ENCODE results near the gene AKAP11. TPM values are rescaled to one million over a fixed set of nuclear protein-coding genes. Genes with fewer than 3 reads are reported as not detected.

AKAP11 gene
- polyA plus RNA-seq, 1 experiment: 29.8 TPM

DNA sequence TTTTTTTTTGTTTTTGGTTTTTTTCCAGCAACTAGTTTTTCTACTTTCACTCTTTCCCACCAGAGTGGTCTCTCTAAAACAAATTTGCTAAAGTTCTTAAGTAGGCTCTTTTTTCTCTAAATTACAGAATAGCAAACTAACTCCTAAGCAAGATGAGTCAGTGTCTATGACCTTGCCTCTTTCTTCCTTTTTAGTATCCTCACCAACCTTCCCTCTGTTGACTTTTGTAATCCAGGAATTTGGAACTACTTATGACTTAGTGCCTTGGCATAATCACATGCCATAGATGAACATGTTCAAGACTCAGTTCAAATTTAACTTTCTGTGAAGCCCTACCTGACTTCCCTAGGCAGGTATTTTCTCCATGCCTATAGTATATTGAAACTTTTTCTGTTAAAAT lies 32.3 kb upstream of the AKAP11 start:
- no peaks in the 10 kb centered on the region for H3K9me3 ChIP-seq (ENCODE audit: control insufficient read depth, insufficient read depth, low read length)
- H3K27ac ChIP-seq (ENCODE audit: low read depth, low read length): no peak overlapping the region
- no peaks in the 10 kb centered on the region for H3K27me3 ChIP-seq (ENCODE audit: control insufficient read depth, insufficient read depth, low read length)
- H3K4me3 ChIP-seq (ENCODE audit: low read depth, low read length): no peak overlapping the region
- ChIA-PET POLR2A (no interaction called here), CTCF (no interaction called here)
- TF ChIP-seq, protein P1, sequence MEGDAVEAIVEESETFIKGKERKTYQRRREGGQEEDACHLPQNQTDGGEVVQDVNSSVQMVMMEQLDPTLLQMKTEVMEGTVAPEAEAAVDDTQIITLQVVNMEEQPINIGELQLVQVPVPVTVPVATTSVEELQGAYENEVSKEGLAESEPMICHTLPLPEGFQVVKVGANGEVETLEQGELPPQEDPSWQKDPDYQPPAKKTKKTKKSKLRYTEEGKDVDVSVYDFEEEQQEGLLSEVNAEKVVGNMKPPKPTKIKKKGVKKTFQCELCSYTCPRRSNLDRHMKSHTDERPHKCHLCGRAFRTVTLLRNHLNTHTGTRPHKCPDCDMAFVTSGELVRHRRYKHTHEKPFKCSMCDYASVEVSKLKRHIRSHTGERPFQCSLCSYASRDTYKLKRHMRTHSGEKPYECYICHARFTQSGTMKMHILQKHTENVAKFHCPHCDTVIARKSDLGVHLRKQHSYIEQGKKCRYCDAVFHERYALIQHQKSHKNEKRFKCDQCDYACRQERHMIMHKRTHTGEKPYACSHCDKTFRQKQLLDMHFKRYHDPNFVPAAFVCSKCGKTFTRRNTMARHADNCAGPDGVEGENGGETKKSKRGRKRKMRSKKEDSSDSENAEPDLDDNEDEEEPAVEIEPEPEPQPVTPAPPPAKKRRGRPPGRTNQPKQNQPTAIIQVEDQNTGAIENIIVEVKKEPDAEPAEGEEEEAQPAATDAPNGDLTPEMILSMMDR (IDR thresholded peaks at IDR 0.05; ENCODE audit: low read depth, low read length): no peak
- no peak for DNase-seq (ENCODE audit: low read depth, low spot score)

DNA sequence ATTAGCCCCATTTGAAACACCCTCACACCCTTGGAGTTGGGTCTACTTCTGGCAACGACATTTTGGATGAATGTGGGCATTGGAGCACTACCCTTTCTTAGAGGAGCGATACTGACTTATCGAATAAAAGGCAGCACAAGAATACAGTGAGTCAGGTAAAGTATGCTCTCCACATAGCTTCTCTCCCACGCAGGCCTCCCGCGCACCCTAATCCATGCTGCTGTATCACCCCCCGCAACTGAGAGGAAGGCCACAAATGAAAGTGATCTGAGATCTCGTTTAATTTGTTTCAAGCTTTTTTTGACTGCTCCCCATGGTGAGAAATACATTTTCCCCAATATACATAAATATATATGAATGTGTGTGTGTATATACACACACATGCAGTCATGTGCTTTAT lies 25.4 kb upstream of the AKAP11 start:
- Histone ChIP-seq H3K27ac (ENCODE audit: low read depth, low read length) (no peak overlapping the region), H3K4me3 (ENCODE audit: low read depth, low read length) (no peak overlapping the region), H3K9me3 (ENCODE audit: control insufficient read depth, insufficient read depth, low read length) (no peaks in the 10 kb centered on the region), H3K27me3 (ENCODE audit: control insufficient read depth, insufficient read depth, low read length) (no peaks in the 10 kb centered on the region)
- CTCF ChIA-PET: no interaction called here
- TF ChIP-seq, protein P1 (IDR thresholded peaks at IDR 0.05; ENCODE audit: low read depth, low read length): no peak
- POLR2A ChIA-PET: no interaction called here
- DNase-seq (ENCODE audit: low read depth, low spot score): no peak

DNA sequence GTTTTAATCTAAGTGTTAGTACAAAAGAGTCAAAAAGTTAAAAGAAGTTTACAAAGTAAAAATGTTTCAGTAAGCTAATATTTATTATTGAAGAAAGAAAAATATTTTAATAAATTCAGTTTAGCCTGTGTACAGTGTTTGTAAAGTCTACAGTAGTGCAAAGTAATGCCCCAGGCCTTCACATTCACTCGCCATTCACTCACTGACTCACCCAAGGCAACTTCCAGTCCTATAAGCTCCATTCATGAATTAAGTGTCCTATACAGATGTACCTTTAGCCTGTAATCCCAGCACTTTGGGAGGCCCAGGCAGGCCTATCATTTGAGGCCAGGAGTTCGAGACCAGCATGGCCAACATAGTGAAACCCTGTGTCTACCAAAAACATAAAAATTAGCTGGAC lies 24.1 kb upstream of the AKAP11 start:
- CTCF ChIA-PET: no interaction called here
- no peak for DNase-seq (ENCODE audit: low read depth, low spot score)
- Histone ChIP-seq H3K27me3 (ENCODE audit: control insufficient read depth, insufficient read depth, low read length) (no peaks in the 10 kb centered on the region), H3K9me3 (ENCODE audit: control insufficient read depth, insufficient read depth, low read length) (no peaks in the 10 kb centered on the region), H3K27ac (ENCODE audit: low read depth, low read length) (no peak overlapping the region), H3K4me3 (ENCODE audit: low read depth, low read length) (no peak overlapping the region)
- TF ChIP-seq, protein P1 (IDR thresholded peaks at IDR 0.05; ENCODE audit: low read depth, low read length): no peak
- POLR2A ChIA-PET: no interaction called here

DNA sequence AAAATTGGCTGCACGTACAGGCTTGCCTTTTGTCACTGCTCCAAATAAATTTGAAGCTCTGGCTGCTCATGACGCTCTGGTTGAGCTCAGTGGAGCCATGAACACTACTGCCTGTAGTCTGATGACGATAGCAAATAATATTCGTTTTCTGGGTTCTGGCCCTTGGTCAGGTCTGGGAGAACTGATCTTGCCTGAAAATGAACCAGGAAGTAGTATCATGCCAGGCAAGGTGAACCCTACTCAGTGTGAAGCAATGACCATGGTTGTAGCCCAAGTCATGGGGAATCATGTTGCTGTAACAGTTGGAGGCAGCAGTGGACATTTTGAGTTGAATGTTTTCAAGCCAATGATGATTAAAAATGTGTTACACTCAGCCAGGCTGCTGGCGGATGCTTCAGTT lies 16.1 kb upstream of the AKAP11 start:
- CTCF ChIA-PET: no interaction called here
- Histone ChIP-seq H3K9me3 (ENCODE audit: control insufficient read depth, insufficient read depth, low read length) (no peaks in the 10 kb centered on the region), H3K27me3 (ENCODE audit: control insufficient read depth, insufficient read depth, low read length) (no peaks in the 10 kb centered on the region), H3K27ac (ENCODE audit: low read depth, low read length) (no peak overlapping the region), H3K4me3 (ENCODE audit: low read depth, low read length) (no peak overlapping the region)
- POLR2A ChIA-PET: no interaction called here
- TF ChIP-seq, protein P1 (IDR thresholded peaks at IDR 0.05; ENCODE audit: low read depth, low read length): no peak
- no peak for DNase-seq (ENCODE audit: low read depth, low spot score)

DNA sequence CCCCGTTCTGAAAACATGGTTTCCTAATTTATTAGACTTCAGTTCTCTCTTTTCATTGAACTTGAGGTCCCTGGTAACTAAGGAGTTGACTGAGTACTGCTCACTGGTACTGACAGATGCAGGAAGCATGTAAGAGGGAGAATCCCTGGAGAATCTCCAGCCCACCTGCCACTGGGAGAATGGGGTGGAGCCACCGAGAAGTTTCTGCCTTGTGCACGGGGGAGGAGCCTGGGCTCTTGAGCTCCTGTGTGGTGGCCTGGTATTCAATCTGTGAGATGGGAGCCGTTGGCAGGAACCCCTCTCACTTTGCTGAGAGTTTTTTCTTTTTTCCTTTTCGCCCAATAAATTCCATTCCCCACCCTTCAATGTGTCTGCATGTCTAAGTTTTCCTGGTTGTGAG lies 13.2 kb upstream of the AKAP11 start:
- CTCF ChIA-PET: interaction anchor here (0.6 kb wide), 1 partner anchor 240 kb away, joined by 3 read pairs; no protein-coding TSS in a partner anchor
- TF ChIP-seq, protein P1 (IDR thresholded peaks at IDR 0.05; ENCODE audit: low read depth, low read length): no peak
- Histone ChIP-seq H3K4me3 (ENCODE audit: low read depth, low read length) (no peak overlapping the region), H3K27ac (ENCODE audit: low read depth, low read length) (no peak overlapping the region), H3K27me3 (ENCODE audit: control insufficient read depth, insufficient read depth, low read length) (no peaks in the 10 kb centered on the region), H3K9me3 (ENCODE audit: control insufficient read depth, insufficient read depth, low read length) (no peaks in the 10 kb centered on the region)
- POLR2A ChIA-PET: interaction anchor here (1.0 kb wide), 1 partner anchor 13 kb away, joined by 3 read pairs; the partner anchor contains the start of gene AKAP11
- no peak for DNase-seq (ENCODE audit: low read depth, low spot score)
